ENCODE measurements around the gene FRY.

The FRY gene

DNA sequence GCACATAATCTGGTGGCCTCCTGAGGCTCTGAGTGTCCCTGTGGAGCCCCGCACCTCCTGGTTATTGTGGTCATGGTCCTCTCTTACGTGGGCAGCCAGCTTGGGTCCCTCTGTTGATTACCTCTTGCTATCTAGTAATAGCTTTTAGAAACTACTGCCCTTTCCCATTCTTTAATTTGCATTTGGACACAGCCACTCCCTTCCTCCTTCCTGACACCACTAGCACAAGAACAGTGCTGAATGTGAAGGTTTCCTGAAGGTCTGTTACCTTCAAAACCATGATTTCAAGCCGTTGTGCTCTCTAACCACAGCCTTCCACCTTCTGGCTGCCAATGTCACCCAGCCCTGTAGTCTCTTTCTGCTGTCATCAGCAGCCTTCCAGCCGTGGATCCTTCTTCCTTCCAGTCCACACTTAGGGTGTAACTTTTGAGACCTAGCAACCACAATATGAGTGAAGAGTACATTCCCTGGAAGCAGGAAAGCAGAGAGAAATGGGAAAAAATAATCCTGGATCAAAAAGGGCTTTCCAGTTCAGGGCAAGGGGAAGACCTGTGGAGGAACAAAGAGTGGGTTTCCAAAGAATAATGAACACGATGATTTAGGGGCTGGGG lies 130.9 kb downstream of the FRY start:
- DNase-seq = no peak
- intact Hi-C loops (cut with DNase I) = no loop called here

DNA sequence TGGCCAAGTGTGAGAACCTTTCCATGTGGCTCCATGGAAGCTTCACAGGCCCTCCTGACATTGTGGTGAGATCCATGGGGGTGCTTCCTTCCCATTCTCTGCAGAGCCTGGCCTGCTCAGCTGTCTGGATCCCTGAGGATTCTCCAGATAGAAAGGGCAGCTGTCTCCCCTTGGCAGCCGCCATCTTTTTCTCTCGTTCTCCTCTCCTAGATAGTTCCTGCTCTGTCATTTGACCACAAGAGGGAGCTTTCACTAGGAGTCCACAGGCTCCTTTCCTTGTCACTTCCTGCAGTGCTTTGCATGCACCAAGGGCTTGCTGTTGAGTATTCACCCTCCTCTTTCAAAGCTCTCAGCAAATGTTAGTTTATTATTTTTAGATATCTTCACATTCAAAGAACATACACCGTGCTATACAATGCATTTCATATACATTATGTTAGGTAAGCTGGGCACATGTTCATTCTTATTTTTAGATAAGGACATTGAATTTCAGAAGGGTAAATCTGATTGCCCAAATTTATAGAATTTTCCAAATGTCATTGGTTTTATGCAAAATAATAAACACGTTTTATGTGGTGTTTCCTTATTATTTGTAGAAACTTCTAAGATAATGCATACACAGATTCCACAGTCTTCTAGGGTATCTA lies 133.2 kb downstream of the FRY start:
- intact Hi-C loops (cut with DNase I) = no loop called here

DNA sequence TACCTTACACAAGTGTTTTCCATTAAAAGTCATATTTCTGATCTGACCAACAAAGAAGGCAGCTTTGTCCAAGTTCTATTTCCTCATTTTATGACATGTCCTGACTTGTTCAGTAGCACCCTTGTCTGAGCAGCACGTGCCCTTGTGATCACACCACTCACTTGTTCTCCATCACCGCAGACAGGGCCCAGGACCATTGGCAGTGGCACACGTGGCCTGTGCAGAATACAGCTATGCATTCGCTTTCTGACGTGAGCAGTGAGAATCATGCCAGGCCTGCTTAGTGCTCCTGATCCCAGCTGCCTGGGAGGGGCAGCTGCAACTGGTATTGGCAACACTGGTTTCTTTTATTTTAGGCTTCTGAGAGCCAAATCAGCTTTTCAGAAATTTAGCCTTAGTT lies 134.2 kb downstream of the FRY start:
- peak in 8 of 10 donors; percentile 7 to 96 (median 46) for DNase-seq
- intact Hi-C loops (cut with DNase I) = no loop called here

More for the DNA sequence above, 133.2 kb downstream of the FRY start:
- peak in 3 of 10 donors; percentile 23 to 78 (median 54) for DNase-seq

DNA sequence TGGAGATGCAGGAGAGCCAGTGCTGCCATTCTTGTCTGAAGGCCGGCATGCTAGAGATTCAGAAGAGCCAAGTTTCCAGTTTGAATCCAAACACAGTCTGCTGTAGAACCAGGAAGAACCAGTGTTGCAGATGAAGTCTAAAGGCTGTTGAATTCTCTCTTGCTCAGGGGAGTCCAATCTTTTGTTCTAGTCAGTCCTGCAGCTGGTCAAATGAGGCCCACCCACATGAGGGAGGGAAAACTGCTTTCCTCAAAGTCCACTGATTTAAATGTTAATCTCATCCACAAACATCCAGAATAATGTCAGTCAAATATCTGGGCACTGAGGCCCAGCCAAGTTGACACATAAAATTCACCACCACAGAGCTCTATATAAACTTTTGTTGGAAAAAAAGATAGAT lies 136.6 kb downstream of the FRY start:
- intact Hi-C loops (cut with DNase I) = no loop called here

DNA sequence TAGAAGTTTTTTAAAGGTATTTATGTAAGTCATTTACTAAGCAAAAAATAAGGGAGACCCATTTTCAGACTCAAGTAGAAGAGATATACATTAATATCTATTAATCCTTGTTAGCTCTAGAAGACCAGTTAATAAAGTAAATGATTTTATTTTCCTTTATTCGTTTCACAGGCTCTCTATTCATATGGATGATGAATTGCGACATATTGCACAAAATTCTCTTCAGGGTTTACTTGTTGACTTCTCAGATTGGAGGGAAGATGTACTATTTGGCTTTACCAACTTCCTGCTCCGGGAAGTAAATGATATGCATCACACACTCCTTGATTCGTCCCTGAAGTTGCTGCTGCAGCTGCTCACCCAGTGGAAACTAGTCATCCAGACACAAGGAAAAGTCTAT lies 139.3 kb downstream of the FRY start:
- no peak for DNase-seq
- intact Hi-C loops (cut with DNase I) = no loop called here

More for the DNA sequence above, 136.6 kb downstream of the FRY start:
- DNase-seq = no peak

DNA sequence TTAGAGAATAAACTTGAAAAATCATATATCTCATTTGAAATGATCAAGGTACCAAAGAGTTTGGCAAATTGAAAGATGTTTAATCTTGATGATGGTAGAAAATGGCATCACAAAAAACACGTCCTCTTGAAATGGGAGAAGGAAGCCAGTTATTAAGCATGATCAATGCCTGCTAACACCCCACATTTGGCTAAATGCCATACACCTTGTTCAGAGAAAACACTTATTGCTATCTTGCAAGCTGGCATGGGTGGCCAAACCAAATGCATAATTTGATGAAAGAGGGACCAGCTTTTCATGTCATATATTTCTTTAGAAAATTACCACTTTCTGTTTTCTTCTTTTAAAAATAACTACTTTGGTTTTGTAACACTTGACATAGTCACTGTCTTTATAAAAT lies 142.3 kb downstream of the FRY start:
- no peak for DNase-seq
- intact Hi-C loops (cut with DNase I) = no loop called here

DNA sequence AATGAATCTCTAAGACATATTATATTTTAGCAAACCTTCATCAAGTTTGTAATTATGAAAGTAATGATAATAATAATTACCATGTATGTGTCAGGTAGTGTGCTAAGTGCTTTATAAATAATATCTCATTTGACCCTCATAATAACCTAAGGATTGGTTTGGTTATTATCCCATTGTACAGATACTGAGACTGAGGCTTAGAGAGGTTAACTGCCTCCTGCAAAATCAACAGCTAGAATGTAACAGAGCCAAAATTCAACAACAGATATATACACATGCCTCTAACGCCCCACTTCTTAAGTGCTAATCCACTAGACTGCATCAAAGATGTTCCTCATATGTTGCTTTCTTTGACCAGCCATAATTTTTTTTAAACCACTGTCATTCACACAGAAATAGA lies 142.8 kb downstream of the FRY start:
- no peak for DNase-seq
- intact Hi-C loops (cut with DNase I) = no loop called here

DNA sequence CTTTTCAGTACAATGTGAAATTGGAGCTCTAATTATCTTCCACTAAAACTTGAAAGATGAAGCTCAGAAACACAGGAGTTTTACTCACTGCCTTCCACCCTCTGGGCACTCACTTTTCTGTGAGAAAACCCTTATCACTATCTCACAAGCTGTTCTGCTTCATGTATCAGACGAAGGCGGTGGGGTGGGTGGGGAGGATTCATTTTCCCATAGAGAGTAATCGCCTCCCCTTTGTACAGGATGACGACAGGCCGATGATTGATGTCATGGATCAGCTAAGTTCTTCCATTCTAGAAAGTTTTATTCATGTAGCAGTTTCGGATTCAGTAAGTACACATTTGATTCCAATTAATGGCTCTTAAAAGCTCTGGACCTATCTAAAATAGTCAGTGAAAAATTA lies 143.7 kb downstream of the FRY start:
- no peak for DNase-seq
- intact Hi-C loops (cut with DNase I) = no loop called here

DNA sequence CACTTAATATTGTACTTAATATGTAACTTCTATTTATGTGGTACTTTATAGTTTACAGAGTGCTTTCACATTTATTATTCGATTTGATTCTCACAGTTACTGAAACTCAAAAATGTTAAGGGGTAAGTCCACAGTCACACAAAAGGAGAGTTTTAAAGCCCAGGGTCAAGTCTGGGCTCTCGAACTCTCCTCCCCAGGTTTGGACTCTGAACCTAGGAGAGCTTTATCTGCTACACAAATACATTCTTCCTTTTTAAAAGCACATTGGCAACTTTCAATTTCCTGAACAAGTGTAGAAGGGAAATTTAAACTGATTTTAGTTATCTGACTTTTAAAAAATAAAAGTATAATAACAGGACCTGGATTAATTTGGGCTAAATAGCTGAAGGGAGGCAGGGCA lies 144.4 kb downstream of the FRY start:
- intact Hi-C loops (cut with DNase I) = no loop called here
- DNase-seq = no peak

DNA sequence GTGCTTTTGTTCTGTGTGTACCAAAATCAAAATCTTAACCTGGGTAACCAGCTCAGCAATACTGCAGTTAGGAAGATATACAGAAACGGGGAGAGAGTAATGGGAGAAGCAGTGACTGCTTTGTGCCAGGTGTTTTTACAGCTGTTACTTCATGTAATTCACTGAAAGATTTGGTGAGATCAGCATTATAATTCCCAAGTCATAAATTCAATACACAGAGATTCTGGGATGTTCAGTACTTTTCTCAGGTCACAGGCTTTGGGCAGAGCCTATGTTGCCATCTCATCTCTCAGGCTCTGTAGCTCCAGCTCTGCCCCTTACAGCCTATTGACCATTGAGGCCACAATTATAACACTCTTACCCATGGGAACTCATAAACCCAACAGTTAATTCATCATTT lies 145.1 kb downstream of the FRY start:
- intact Hi-C loops (cut with DNase I) = no loop called here
- no peak for DNase-seq

DNA sequence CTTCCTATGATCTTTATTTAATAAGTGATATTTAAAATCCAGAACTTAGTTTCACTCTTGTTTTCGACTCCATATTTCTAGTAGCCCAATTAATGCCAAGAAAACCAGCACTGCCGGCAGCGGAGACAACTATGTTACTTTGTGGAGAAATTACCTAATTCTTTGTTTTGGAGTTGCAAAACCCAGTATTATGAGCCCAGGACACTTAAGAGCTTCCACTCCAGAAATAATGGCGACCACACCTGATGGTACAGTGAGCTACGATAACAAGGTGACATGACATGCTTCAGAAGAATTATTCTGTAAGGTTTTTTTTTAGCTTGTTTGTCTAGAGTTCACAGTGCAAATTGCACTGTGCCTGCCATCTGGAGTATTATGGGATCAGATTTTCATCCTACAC lies 147.2 kb downstream of the FRY start:
- DNase-seq = no peak
- intact Hi-C loops (cut with DNase I) = no loop called here

DNA sequence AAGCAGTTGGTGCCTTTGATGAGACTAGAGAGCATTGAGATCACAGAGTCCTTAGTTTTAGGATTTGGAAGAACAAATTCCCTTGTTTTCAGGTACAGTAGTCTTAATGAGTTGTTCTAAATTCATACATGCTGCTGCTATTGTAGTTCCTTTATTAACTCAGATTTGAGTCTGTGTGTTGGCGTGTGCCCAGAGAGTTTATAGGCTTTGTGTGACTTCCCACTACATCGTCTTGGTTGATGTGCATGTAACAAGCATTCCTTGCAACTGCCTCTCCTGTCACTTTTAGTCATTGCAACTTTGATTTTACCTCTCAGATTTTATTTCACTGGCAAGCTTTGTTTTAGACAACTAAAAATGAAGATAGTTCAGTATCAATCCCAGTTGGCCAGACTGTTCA lies 148.1 kb downstream of the FRY start:
- DNase-seq = no peak
- intact Hi-C loops (cut with DNase I) = no loop called here

DNA sequence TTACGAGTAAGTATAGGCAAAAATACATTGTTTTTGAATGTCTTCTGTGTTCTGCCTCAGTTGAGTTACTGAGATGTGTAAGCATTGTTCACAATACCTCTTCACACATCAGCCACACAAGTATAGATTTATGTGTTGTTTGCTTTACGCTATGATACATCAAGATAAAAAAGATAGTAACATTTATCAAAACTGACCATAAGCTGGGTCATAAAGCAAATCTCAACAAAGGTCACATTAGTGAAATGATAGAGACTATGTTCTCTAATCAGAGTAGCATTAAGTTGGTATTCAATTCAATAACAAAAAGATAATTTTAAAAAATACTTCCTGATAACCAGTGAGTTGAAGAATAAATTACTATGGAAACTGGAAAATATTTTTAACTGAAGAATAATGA lies 156.1 kb downstream of the FRY start:
- intact Hi-C loops (cut with DNase I) = no loop called here
- no peak for DNase-seq

DNA sequence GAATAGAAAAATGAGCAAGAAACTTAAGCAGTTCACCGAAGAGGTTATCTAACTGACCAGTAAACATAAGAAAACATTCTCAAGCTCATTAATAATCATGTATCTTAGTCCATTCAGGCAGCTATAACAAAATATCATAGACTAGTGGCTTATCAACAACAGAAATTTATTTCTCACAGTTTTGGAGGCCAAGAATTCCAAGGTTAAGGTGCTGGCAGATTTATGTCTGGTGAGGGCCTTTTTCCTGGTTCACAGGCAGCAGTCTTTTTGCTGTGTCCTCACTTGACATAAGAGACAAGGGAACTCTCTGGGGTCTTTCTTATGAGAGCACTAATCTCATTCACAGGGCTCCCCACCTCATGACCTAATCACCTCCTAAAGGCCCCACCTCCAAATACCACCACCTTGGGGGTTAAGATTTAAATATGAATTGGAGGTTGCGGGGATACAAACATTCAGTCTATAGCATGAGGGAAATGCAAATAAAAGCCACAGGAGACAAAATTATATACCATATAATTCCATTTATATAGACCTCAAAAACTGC lies 160.0 kb downstream of the FRY start:
- intact Hi-C loops (cut with DNase I) = no loop called here
- no peak for DNase-seq

DNA sequence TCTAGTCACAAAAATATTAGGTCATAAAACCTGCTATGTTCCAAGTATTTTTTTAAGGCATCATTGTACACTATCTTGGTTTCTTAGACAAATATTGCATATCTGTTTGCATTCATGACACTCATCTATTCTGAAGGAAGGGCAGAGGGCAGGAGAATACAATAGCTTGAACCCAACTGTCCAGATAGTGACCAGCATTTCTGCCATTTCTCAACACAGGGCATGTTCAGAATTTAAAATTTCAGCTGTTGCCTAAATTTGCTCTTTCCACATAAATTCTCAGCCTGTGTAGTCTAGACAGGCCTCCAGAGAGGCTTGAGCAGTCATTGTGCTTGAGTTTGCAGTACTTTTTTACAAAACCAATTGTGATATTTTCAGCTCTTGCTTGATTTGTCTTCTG lies 164.1 kb downstream of the FRY start:
- DNase-seq = no peak
- intact Hi-C loops (cut with DNase I) = no loop called here

DNA sequence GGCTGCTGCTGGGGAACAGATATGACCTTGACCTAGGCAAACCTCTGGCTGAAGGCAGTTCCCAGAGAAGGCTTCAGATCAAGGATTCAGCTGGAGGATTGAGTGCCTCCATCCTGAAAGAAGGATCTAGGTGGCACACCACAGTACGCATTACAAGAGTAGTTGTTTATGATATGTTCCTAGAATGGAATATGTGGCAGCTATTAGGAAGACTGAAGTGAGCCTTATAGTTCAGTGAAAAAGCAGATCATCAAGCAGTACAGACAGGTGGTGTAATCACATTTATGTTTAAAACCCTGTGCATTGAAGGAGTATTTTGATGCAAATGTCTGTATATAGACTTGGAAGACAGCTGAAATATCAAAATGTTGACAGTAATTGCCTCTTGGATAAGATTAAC lies 167.6 kb downstream of the FRY start:
- no peak for DNase-seq
- intact Hi-C loops (cut with DNase I) = no loop called here

DNA sequence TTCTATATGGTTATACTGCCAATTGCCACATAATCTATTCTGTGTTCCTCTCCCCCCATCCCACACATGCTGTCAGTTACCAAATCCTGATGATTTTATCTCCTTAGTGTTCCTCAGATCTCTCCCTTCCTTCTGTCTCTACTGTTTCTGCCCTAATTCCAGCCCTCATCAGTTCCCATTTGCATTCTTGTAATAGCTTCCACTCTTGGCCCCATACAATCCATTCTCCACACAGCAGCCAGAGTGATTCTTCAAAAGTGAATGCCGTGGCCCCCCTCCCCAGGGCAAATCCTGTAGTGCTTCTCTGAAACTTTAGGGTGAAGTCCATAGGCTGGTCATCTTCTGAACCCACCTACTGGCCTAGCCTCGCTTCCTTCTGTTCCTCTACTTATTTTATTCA lies 169.2 kb downstream of the FRY start:
- DNase-seq = no peak
- intact Hi-C loops (cut with DNase I) = no loop called here

DNA sequence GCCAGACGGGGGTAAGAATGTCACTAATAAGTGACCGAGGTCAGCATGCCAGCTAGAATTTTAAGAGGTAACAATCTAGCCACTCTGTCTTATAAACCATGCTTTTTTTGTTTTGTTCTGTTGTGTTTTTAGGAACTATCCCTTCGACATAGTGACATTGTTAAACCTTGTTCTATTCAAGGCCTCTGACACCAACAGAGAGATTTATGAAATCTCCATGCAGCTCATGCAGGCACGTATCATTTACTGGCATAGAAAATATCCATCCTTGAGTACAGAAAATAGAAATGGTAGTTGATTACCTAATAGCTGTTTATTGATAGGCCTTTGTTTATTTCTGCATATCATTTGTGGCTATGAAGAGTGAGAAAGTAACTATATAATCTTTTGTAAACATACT lies 170.2 kb downstream of the FRY start:
- intact Hi-C loops (cut with DNase I) = no loop called here
- DNase-seq = no peak

DNA sequence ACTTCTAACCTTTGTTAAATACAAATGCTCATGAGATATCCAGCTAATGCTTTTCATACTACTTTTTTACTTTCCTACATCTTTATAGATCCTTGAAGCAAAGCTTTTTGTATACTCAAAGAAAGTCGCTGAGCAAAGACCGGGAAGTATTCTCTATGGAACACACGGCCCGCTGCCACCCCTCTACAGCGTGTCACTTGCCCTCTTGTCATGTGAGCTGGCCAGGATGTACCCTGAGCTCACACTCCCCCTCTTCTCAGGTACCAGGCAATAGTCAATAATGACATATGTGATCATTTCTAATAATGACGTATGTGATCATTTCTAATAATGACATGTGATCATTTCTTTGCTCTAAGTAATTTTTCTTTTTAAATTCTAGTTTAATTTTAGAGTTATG lies 170.7 kb downstream of the FRY start:
- DNase-seq = no peak
- intact Hi-C loops (cut with DNase I) = no loop called here

DNA sequence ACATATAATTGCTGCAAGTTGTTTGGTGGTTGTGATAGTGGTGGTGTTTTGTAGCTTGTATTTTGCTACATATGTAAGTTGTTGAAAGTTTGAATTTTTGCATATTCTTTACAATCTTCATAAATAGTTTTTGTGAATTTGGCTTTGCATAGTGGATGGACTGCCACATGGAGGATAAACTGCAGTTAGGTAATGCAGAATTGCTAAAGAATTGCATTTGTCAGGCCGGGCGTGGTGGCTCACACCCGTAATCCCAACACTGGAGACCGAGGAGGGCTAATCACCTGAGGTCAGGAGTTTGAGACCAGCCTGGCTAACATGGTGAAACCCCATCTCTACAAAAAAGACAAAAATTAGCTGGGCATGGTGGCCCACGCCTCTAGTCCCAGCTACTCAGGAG lies 171.6 kb downstream of the FRY start:
- no peak for DNase-seq
- intact Hi-C loops (cut with DNase I) = no loop called here

DNA sequence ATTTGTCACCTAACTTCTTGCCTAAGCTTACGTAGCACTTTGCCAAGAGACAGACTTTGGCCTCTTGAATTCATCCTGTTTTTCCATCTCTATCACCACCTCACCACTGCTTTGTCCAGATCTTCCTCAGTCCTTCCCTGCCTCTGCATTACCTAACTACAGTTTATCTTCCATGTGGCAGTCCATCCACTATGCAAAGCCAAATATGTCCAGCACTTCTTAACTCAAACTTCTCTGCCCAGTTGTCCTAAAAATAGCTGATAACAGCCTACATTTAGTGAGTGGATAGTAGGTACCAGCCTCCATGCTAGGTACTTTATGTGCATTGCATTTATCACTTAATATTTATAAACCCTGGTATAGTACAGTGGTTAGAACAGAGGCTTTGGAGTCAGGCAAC lies 172.2 kb downstream of the FRY start:
- no peak for DNase-seq
- intact Hi-C loops (cut with DNase I) = no loop called here

DNA sequence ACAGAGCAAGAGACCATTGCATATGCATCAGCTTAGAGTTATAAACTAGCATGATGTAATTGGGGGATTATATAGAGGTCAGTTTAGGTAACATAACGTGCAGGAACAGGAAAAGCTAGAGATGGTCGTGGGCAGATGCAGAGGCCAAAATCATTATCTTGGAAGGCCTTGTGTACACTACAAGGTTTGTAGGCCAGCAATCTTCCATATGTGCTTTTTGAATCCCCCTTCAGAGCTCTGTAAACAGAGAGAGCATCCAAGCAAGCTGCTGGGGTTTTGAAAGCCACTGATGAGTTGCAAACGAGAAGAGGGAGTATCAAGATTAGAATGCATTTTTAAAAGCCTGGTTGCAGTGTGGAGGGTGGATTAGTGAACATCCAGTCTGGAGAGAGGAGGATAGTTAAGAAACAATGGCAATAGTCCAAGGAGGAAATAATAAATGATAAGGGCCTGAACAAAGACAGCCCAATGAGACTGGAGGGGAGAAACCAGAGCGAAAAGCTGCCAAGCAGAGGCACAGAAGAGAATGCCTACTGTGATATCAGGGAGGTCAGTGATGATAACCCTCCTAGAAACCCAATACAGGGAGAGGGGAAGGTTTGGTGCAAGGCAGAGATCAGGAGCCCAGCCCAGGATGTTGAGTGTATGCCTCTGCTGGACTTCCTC lies 174.0 kb downstream of the FRY start:
- DNase-seq = no peak
- intact Hi-C loops (cut with DNase I) = no loop called here

Measured in posterior cingulate gyrus (tissue), 11 donors.